HG03039 (cell line): ENCODE measurements around the gene PI4KA.
"Not testable (repeated sequence)": the region's sequence is repeated elsewhere in the genome, so short reads cannot be mapped to it uniquely, and the experiment has no call there.

ENCODE experiments used
- ATAC-seq: cut with Tn5 transposase; IDR thresholded peaks from one replicate; pipeline ENCODE4 v1.9.1; 2021; ENCODE audit warnings: mild to moderate bottlenecking, moderate library complexity; ENCODE audit not compliant: unreplicated experiment

Gene PI4KA

DNA sequence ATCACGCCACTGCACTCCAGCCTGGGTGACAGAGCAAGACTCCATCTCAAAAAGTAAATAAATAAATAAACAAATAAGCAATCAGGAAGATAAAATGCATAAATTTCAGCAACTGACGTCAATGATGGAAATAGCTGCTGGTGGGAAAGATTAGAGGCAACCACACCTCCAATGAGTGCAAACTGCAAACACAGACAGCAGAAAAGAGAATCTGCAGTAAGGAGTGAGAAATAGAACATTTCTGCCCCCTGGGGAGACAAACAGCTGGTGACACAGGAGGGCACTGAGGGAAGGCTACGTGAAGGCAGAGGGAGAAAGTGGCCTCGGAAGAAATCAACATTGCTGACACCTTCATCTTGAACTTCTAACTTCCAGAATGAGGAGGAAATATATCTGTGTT lies 6.5 kb downstream of the PI4KA start:
- ATAC-seq = no peak

DNA sequence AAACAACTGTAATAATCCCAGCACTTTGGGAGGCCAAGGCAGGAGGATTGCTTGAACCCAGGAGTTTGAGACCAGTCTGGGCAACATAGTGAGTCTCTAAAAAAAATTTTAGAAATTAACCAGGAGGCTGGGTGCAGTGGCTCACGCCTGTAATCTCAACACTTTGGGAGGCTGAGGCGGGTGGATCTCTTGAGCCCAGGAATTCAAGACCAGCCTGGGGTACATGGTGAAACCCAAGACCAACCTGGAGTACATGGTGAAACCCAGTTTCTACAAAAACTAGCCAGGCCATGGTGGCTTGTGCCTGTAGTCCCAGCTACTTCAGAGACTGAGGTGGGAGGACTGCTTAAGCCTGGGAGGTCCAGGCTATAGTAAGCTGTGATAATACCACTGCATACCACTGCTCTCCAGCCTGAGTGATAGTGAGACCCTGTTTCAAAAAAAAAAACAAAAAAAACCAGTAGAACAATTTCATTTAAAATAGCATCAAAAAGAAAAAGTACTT lies 11.2 kb downstream of the PI4KA start:
- ATAC-seq = no peak

DNA sequence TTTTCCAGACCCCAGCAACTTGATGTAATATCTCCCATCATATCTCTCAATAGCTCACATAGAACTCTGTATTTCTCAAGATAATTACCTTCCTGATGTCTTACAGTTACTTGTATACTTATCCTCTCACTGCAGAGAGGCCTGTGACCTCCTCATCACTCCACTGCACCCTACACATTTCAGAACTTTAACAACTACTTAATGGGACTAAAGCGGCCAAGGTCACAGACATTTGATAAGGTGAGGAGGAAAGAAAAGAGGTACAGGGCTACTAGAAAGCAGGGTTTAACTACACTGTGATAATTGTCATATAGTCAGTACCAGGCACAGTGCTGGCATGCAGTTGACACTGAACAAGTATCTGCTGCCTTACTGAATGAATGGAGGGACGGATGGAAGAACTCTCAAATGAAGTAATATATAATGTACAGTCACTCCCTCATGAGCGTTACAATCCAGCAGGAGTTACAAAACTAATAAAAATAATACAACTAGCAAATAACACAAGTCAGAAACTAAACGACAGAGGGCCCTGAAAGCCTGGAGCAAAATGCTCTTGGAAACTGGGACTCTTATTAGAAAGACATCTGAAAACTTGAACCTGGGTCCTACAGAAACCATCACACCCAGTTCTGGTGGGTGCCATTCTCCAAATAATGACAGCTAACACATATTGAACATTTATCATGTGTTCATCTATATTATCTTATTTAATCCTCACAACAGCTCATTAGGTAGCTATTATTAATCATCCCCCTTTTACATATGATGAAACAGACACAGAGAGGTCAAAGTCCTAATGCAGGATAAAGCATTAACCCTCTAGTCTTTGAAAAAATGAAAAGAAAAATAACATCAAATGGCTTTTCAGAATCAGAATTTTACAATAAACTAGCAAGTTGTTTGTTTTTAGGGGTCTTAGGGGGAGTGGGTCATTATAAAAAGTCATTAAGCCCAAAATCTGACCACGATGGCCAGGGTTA lies 14.3 kb downstream of the PI4KA start:
- no peak for ATAC-seq

DNA sequence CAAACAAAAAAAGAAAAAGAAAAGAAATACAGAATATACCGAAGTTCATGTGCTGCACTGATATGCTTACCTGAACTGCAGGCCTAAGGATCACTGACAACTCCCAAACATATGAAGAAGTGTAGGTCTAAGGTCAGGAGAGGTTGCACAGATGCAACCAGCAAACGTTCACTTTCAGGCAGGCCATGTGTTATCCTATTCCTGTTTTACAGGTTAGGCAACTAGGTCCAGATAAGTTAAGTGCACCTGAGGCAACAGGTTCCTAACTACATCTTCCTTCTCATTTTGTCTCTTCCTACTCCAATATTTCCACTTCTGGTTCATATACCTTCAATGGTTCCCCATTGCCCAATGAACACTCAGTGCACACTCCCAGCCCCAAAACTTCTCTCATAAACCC lies 15.1 kb downstream of the PI4KA start:
- no peak for ATAC-seq

DNA sequence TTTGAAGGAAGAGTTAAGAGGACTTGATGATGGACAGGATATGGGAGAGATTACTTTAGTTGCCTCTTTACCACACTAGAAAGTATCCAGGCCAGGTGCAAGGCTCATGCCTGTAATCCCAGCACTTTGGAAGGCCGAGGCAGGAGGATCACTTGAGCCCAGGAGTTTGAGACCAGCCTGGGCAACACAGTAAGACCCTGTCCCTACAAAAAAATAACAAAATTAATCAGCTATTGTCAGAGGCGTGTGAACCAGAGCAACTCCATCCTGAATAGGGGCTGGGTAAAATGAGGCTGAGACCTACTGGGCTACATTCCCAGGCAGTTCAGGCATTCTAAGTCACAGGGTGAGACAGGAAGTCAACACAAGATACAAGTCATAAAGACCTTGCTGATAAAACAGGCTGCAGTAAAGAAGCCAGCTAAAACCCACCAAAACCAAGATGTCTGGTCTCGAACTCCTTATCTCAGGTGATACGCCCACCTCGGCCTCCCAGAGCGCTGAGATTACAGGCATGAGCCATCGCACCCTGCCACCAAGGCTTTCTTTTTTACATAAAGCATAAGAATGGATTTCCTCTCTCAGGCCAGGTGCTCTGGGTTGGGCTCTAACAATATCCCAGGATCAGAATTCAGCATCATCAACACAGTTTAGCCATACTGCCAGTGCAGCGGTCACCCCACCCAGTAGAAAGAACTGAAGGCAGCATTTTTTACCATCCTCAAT lies 17.8 kb downstream of the PI4KA start:
- no peak for ATAC-seq

DNA sequence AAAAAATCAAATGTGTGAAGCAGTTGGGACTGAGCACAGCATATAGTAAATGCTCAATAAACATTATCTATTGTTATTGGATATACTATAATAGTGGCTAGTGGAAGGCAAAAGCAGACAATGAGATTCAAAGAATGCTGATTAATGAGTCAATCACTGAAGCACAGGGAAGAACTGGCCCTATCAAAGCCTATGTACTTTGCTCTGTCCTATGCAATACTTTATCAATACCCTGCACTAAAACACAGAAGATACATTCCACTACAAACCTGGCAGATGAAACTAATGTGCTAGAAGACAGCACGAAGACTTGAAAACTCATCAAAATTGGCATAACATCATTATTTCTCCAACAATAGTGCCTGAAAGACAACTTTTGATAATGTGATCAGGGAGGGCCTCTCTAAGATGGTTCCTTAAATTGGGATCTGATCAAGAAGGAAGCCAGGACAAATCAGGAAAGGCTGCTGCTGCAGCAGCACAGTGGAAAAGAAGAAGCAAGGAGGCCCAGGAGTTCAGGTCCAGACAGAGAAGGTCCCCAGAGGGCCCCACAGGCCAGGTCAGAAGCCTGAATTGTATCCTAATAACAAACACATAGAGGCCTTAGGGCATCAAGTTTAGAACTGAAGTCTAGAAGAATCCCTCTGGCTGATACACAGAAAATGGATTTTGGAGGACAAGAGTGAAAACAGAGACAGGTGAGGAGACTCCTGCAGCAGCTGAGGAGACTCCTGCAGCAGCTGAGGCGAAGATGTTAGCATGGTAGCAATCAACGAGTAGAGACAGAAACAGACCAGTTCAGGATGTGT lies 18.6 kb downstream of the PI4KA start:
- no peak for ATAC-seq

DNA sequence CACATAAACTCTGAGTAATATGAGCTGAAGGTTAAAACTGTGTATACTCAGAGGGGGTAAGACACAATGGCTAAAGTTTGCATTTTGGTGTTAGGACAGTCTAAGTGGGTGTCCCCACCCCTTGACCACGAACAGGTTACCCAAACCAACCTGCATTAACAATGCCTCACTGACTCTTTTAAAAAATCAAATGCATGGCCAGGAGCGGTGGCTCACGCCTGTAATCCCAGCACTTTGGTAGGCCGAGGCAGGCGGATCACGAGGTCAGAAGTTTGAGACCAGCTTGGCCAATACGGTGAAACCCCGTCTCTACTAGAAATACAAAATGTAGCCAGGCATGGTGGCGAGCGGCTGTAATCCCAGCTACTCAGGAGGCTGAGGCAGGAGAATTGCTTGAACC lies 19.3 kb downstream of the PI4KA start:
- ATAC-seq = not testable (repeated sequence)

- no peak for ATAC-seq
Observed at GRCh38 chr22:20836987-20837823, 21.4 kb downstream of the PI4KA start.

GRCh38 chr22:20834725-20835124 lies 23.9 kb downstream of the PI4KA start:
- no peak for ATAC-seq

GRCh38 chr22:20834206-20834605 lies 24.4 kb downstream of the PI4KA start:
- ATAC-seq = no peak

GRCh38 chr22:20833225-20833665 lies 25.4 kb downstream of the PI4KA start:
- ATAC-seq = no peak

GRCh38 chr22:20829491-20830134 lies 29.0 kb downstream of the PI4KA start:
- no peak for ATAC-seq

DNA sequence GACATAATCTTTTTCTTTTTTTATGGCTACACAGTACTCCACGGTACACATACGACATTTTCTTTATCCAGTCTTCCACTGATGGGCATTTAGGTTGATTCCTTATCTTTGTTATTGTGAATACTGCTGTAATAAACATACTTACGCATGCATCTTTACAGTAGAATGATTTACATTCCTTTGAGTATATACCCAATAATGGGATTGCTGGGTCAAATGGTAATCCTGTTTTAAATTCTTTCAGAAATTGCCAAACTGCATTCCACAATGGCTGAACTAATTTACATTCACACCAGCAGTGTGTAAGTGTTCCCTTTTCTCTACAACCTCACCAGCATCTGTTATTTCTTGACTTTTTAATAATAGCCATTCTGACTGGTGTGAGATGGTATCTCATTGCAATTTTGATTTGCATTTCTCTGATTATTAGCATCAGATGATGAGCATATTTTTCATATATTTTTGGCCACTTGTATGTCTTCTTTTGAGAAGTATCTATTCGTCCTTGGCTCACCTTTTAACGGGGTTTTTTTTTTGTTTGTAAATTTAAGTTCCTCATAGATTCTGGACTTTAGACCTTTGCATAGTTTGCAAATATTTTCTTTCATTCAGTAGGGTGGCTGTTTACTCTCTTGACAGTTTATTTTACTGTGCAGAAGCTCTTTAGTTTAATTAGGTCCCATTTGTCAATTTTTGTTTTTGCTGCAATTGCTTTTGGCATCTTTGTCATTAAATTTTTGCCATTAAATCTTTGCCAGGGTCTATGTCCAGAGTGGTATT lies 32.0 kb downstream of the PI4KA start:
- not testable (repeated sequence) for ATAC-seq

GRCh38 chr22:20825624-20826023 lies 33.0 kb downstream of the PI4KA start:
- no peak for ATAC-seq

- ATAC-seq = not testable (repeated sequence)
Observed at GRCh38 chr22:20825216-20825615, 33.4 kb downstream of the PI4KA start.

DNA sequence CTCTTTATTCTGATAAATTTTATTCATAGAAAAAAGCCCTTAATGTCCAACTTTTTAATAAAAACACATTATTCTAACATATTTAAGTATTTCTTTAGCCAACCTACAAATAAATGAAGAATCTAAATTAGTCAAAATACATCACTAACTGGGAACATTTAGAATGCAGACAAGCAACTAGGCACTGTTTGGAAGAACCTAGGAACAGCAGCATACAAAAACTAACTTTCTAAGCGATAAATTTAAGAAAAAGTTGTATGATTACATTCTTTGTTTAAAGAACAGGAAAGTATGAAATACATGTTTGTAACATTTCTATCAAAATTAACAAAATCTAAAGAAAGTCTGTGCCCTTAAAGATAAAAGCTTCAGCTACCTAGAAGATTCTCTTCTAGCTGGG lies 35.3 kb downstream of the PI4KA start:
- ATAC-seq = no peak

DNA sequence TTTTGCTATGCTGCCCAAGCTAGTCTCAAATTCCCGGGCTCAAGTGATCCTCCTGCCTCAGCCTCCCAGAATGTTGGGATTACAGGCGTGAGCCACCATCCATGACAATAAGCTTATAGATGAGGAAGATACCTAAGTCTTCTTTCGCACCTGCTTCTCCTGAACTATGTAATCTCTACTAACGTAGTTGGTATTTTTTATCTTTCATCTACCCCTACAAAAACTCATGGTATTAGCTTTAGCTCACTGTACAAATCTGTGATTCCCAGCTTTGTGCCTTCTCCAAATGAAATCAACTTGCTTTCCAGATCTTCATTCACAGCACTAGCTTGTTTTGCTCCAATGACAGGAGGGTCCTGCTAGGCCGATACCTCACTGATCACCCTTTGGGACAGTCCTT lies 36.4 kb downstream of the PI4KA start:
- no peak for ATAC-seq

DNA sequence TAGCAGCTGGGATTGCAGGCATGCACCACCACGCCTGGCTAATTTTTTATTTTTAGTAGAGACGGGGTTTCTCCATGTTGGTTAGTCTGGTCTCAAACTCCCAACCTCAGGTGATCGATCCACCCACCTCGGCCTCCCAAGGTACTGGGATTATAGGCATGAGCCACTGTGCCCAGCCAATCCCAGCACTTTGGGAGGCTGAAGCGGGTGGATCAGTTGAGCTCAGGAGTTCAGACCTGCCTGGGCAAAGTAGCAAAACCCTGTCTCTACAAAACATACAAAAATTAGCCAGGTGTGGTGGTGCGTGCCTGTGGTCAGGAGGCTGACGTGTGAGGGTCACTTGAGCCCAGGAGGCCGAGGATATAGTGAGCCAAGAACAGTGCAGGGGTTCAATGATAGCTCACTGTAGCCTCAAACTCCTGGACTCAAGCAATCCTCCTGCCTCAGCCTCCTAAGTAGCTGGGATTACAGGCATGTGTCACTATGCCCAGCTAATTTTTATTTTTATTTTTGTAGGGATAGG lies 36.8 kb downstream of the PI4KA start:
- ATAC-seq = not testable (repeated sequence)
